HG02798 (cell line): ENCODE measurements around the gene MARVELD2.
A peak's percentile ranks its signal among the peaks of the same experiment; 100 is the strongest.
"Not testable (repeated sequence)": the region's sequence is repeated elsewhere in the genome, so short reads cannot be mapped to it uniquely, and the experiment has no call there.

Experiments used
- ATAC-seq: cut with Tn5 transposase; IDR thresholded peaks from one replicate; pipeline ENCODE4 v1.9.1; 2021; ENCODE audit warnings: mild to moderate bottlenecking; ENCODE audit not compliant: unreplicated experiment, poor library complexity

MARVELD2 gene

DNA sequence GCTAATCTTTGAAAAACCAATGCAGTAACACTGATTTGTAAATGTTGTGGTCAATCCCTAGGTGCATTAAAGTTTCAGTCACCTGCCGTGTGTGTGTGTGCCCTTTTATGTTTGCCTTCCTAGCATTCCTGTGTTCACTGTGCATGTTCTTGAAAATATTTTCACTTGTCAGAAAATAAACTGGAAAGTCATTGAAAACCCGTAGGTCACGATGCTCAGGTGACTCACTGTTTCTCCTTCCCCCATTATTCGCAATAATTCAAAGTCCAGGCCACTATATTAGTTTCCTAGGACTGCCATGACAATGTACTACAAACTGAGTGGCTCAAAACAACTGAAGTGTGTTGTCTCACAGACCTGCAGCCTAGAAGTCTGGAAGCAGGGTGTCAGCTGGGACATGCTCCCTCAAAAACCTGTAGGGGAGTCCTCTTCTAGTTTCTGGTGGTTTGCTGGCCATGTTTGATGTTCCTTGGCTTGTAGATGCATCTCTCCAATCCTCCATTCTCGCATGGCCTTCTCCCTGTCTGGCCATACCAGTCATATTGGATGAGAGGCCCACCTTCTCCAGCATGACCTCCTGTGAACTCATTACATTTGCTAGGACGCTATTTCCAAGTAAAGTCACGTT, 29.3 kb downstream of the MARVELD2 start:
- no peak for ATAC-seq

GRCh38 chr5:69449511-69449910, 34.6 kb downstream of the MARVELD2 start:
- no peak for ATAC-seq

DNA sequence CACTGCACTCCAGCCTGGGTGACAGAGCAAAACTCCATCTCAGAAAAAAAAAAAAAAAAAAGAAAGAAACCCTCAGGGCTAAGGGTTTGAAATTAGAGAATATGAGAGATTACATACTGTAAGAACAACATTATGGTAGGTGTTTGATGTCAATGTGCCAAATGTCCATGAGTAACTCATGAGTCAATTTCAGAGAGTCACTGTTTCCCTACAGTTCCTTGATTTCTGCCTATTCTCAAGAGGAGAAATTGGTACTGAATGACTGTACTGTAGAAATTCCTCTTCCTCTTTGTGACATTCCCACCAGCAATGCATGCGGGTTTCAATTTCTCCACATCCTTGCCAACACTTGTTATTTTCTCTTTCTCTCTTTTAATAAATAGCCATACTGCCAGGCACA, 35.2 kb downstream of the MARVELD2 start:
- ATAC-seq, result no peak

GRCh38 chr5:69450527-69450926, 35.6 kb downstream of the MARVELD2 start:
- ATAC-seq, result not testable (repeated sequence)

DNA sequence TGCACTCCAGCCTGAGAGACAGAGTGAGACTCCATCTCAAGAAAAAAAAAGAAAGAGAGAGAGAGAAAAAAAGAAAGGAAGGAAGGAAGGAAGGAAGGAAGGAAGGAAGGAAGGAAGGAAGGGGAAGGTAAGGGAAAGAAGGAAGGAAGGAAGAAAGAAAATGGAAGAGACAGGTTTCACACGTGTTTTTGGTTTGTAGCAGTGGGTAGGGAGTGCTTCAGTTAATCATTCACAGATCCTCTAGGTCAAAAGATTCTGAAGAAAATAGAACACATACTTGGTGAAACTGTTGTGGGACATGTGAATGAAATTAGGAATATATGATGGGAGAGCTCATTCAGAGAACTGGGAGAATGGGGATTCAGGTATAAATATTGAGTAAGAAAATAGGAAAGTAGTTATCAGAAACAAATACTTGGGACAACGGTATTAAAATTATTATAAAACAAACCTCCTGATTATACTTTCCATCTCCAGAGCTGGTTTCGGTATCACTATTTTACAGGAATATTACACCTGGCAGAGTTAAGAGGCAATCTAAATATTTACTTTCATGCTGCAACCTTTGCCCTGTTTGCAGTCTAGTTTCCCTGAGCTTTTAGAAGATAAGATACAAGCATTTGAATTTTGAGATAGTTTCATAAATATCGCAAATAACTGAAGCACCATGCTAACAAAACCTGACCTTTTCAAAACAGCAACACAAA, 37.2 kb downstream of the MARVELD2 start:
- no peak for ATAC-seq

- ATAC-seq, result not testable (repeated sequence)
Measured at GRCh38 chr5:69453487-69453886, 38.6 kb downstream of the MARVELD2 start.

DNA sequence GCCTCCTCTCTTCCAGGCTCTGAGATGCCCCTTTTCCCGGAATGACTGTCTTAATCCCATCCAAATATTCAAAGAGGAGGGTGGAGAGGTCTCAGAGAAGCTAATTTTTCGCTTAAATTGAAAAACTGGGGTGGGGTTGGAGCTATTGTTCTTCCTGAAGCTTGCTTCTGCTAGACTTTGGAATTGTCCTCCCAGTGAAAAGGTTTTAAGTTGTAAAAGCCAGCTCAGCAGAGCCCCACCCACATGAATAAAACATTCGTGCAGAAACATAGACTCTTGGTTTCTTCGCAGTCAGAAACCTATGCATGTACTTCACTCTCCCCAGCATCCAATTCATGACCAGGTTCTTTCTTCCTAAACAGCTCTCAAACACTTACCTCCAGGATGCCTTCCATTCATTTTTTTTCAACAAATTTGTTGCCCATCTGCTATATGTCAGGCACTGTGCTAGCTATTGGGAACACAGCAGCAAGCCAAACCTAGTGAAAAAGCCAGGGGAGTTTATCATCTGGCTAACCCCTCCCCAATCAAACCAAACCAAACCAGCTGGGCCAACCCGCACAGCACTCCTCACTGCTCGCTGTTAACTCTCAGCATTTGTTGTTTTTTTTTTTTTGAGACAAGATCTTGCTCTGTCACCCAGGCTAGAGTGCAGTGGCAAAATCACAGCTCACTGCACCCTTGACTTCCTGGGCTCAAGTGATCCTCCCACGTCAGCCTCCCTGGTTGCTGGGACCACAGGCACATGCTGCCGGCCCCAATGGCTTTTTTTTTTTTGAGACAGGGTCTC, 39.7 kb downstream of the MARVELD2 start:
- ATAC-seq, result no peak

DNA sequence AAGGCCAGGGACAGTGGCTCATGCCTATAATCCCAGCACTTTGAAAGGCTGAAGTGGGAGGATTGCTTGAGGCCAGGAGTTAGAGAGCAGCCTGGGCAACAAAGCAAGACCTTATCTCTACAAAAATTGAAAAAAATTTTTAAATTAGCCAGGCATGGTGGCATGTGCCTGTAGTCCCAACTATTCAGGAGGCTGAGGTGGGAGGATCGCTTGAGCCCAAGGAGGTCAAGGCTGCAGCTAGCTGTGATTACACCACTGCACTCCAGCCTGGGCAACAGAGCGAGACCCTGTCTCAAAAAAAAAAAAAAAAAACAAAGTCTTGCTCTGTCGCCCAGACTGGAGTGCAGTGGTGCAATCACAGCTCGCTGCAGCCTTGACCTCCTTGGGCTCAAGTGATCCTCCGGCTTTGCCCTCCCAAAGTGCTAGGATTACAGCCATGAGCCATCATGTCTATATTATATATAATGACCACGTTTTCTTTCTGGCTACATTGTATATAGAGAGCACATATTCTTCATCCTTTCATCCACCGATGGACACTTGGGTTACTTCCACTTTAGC, 40.6 kb downstream of the MARVELD2 start:
- not testable (repeated sequence) for ATAC-seq

DNA sequence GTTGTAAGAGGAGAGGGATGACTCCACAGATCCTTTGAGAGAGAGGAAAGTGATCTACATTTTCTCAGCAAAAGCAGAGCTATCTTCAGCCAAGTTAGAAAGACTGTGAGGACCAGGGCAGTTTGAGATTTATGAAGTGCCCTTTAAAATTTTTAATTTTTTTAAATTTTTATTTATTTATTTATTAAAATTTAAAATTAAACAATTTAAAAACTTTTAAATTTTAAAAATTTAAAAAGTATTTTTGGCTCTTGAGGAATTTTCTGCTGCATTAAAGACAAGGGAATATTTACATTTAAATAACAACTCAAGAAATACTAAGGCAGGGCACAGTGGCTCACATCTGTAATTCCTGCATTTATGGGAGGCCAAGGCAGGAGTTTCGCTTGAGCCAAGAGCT, 47.3 kb downstream of the MARVELD2 start:
- no peak for ATAC-seq

GRCh38 chr5:69466375-69466774, 51.5 kb downstream of the MARVELD2 start:
- ATAC-seq, result not testable (repeated sequence)

DNA sequence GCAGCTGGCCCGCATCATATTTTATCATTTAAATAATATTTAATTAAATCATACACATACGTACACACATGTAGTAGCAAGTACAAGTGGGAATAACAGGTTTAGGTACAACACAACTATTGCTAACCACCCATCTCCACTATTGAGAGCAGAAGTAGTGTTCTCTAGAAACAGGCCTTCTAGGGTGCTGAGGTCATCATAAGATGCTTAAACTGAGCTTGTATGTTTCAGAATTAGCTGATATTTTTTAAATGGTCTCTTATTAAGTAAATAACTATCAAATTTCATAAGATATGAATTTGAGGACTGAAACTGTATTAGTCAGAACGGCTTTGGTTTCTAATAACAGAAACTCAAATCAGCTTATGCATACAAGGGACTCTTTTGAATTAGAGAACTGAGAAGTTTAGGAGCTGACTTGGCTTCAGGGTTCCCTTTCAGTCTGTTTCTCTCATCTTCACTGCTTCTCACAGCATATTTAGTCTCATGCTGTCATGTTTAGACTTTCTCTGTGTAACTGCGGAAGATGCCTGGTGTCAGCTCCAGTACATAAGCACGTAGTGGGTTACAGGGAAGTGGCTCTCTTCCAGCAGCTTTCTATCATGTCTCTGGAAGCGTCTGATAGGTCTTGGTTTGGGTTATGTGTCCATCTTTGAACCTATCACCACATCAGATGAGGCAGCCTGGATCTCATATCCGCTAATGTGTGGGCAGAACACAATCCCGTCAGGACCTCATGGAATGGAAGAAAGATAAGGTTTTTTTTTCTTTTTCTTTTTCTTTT, 52.7 kb downstream of the MARVELD2 start:
- peak; percentile 97 for ATAC-seq

DNA sequence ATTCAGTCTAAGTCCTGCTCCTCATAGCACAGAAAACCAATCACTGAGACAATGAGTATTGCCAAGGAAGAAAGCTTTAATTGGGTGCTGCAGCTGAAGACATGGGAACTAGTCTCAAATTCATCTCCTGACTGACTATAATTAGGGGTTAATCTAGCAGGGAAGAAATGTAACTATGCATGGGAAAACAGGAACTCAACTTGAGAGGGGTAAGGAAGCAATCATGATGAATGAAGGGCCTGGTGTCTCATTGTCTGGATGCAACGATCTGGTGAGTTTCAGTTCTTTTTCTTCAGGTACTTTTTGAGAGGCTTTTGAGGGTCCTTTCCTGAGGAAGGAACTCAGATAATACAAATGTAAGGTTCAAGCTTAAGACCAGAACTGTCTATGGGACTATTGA, 53.7 kb downstream of the MARVELD2 start:
- no peak for ATAC-seq

DNA sequence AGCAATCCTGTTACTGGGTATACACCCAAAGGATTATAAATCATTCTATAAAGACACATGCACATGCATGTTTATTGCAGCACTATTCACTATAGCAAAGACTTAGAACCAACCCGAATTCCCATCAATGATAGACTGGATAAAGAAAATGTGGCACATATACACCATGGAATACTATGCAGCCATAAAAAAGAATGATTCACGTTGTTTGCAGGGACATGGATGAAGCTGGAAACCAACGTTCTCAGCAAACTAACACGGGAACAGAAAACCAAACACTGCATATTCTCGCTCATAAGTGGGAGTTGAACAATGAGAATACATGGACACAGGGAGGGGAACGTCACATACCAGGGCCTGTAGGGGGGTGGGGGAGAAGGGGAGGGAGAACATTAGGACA, 56.6 kb downstream of the MARVELD2 start:
- ATAC-seq, result not testable (repeated sequence)

DNA sequence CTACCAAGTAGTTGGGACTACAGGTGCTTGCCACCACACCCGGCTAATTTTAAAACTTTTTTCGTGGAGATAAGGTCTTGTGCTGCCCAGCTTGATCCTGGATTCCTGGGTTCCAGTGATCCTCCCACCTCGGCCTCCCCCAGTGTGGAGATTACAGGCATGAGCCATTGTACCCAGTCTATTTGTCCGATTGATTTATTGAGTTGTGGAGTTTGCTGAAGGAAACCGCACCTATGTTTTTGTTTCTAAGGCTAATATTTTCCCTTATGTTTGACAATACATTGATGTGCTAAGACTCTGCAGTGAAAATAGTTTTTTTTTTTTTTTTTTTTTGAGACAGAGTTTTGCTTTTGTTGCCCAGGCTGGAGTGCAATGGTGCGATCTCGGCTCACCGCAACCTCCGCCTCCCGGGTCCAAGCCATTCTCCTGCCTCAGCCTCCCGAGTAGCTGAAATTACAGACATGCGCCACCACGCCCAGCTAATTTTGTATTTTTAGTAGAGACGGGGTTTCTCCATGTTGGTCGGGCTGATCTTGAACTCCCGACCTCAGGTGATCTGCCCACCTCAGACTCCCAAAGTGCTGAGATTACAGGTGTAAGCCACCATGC, 57.7 kb downstream of the MARVELD2 start:
- ATAC-seq, result not testable (repeated sequence)

GRCh38 chr5:69477170-69477569, 62.3 kb downstream of the MARVELD2 start:
- no peak for ATAC-seq

GRCh38 chr5:69478296-69478695, 63.4 kb downstream of the MARVELD2 start:
- ATAC-seq, result not testable (repeated sequence)

DNA sequence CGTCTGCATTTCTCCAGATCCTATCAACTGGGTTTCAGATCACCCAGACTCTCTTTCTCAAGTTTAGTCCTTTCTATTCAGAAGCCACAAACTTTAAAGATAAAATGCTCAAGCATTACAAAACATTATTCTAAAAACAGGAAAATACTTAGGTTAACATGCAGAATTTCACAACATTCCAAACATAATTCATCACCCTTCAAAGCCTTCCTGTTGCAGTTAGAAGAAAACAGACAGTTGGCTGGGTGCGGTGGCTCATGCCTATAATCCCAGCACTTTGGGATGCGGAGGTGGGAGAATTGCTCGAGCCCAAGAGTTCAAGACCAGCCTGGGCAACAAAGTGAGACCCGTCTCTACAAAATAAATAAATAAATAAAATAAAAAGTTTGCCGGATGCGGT, 70.0 kb downstream of the MARVELD2 start:
- ATAC-seq, result no peak

DNA sequence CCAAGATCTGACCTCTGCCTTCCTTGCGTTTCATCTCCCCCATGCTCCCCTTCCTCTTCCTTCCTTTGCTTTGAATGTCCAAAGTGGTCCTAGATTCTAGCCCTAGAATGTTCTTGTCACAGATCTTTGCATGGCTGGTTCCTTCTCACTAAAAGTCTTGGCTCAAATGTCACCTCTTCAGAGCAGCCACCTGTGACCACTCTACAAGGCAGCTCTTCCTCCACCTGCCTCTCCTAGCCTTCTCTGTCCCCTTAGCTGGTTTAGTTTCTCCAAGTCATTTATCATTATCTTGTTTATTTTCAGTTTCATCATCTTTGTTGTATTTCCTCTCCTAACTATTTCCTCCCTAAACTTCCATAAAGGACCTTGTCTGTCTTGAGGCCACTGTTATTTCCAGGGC, 70.6 kb downstream of the MARVELD2 start:
- no peak for ATAC-seq

- ATAC-seq, result no peak
Measured at GRCh38 chr5:69489246-69489645, 74.3 kb downstream of the MARVELD2 start.

GRCh38 chr5:69491027-69491426, 76.1 kb downstream of the MARVELD2 start:
- ATAC-seq, result no peak
